NCI-H69 (cell line): ENCODE results near the gene PTMS.

Experiments
- DNase-seq: peaks from one replicate; lab custom pipeline; 2025; lab: John Stamatoyannopoulos, UW

PTMS gene

DNA sequence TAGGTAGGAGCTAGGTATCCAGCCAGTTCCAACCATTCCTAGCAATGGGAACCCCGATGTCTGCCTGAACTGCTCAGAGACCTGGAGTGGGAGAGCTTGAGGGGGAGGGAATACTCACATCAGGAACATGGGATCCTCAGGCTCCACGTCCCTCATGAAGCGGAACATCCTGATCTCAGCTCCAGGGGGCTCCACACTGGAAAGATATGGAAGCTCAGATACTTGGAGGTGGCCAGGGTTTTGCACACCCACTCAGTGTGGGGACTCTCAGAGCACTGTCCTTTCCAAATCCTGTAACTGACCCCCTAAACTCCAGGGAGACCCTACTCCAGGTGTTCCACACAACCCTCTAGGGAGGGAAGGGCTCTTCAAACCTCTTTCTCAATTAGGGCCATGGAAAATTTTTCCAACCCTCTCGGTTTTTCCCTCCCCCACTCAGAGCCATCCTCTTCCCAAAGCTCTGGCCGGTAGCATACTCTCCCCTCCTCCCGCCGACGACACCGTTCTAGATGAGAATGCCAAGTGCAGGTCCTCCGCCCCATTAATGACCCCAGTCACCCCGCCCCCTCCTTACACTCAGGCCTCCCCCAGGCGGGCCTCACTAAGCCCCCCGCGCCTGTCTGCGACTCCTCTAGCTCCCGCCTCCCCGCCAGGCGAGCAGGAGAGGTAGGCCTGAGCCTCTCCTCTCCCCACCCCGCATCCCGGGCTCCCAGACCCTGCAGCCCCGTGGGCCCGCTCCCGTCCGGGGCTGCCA lies 13.8 kb upstream of the PTMS start:
- peak; percentile 77 for DNase-seq

DNA sequence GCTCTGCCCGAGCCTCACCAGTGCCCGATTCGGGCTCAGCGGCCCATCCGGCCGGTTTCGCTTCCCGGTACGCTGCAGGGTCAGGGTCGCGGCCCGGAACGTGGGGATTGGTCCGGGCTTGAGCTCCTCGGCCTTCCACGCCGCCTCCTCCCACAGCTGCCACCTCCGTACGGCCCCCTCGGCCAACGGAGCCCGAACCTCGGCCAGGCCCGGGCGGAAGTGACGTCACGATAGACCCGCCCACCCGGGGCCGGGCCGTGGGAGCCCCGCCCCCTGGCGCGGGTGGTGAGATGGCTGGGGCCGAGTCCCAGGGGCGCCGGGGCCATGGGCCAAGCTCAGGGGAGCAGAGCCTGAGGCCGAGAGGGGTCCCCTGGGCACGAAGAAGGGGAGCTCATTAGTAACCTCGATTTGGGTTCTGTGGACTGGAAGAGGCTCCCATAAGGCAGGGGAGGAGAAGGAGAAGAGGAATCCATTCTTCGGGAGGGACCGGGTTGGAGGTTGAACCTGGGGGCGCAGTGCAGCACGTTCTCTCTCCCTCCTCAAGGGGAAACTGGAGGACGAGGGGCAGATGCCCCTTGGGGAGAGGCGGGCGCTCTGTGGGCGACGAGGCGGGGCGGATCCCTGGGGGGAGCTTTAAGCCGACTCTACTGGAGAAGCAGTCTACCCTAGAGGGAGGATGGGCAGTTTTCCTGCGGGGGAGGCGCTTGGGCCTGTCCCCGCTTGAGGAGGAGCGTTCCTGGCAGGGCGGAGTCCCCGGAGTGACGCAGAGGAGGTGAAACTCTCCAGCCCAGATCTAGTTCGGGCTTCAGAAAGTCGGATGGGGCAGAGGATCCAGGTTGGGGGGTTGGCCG lies 13.0 kb upstream of the PTMS start, which contains the start of gene MLF2:
MLF2 (minus strand) TSS at position 221 of the 851 bp plus-strand sequence. CDS start 807 bp downstream, outside the sequence.
- peak; percentile 99 for DNase-seq

DNA sequence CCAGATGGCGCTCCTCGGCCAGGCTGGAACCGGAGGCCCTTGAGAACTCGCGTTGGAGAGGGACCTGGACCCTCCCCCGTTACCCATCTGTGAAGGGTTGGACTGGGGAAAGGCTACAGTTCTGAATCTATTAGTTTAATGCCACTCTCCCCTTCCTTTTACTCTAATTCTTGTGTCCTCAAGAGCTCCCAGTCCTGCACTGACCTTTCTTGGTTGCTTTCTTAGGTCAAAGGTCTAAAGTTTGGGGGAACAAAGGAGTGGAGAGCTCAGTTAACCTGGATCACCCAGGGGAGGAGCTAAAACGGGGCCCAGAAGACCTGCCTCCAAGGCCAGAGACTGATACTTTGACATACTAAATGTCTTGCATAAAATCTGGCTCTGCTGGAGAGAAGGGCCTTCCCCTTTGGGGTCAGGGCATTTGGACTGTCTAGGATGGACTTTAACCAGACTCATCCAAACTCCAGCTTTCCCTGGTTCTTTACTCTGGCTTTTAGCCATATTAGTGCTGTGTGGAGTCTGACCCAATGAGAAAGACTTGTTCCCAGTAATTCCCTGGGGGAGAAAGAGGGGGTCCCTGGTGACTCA lies 12.3 kb upstream of the PTMS start:
- DNase-seq, result peak; percentile 45

DNA sequence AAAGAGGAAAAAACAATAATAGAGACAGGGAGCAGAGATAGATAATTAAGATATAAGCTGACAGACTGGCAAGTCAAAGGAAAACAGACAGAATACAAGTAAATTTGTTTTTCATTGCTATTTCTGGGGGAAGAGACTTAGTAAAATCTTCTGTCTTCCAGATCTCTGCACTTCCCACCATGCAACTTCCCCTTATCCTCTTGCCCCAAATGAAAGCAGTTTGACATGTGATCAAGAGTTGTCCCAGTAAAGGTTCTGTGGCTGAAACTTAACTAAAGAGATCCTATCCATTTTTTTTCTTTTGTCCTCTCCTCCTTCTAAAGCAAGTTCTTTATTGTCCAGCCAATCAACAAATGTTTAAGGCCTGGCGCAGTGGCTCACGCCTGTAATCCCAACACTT lies 11.8 kb upstream of the PTMS start:
- no peak for DNase-seq

DNA sequence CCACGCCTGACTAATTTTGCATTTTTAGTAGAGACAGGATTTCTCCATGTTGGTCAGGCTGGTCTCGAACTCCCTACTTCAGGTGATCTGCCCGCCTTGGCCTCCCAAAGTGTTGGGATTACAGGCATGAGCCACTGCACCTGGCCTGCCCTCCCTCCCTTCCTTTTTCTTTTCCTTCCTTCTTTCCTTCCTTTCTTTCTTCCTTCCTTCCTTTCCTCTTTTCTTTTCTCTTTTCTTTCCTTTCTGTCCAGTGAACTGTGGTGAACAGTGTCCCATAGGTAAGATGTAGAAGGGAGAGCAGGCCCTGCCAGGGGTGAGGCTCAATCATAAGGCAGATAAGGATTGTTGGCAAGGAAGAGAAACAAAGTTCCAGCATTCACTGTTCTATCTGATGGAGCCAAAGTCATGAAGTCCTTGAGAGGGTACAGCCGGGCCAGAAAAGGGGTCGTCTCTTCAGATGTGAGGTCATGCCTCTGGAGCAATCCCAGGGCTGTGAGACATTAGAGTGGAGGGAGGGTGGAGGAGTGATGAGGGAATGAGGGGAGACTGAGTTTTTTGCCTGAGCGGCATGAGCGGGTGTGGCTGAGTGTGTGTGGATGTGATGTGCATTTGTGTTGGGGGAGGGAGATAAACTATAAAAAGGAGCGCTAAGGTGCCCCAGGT lies 9.0 kb upstream of the PTMS start:
- DNase-seq, result no peak

DNA sequence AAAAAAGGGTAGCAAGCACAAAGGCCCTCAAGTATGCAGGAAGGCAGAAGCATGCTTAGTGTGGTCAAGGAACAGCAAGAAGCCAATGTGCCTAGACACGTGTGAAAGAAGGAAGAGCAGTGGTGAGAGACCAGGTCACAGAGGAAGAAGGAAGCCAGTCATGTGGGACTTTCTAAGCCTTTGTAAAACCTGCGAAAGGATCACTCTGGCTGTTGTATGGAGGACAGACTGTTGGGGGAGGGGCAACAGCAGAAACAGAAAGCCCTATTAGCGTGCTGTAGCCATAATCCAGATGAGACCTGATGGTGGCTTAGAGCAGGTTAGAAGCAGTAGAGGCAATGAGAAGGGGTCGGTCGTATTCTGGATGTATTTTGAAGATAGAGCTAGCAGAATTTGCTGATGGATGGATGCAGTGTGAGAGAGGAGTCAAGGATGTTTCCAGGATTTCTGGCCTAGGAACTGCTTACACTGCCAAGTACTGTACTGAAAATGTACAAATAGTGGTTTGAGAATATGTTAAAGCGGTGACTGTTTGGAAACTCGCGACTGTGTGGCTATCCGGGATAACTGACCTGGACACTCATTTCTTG lies 7.6 kb upstream of the PTMS start:
- no peak for DNase-seq

DNA sequence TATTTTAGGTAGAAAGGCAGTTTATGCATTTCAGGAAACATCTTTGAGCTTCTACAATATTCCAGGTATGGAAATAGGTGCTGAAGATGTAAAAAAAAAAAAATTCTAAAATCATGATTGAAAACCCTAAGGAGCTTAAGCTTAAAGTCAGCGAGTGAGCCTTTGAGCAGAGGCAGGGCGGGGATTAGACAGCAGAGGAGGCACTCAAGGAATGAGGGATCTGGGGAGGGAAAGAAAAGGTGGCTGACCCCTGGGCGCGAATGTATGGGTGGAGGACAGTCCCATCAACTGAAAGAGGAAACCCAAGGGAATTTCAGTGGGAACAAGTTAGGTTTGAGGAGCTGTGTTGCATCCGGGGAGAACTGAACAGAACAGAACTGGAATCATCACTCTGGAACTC lies 6.4 kb upstream of the PTMS start:
- no peak for DNase-seq

DNA sequence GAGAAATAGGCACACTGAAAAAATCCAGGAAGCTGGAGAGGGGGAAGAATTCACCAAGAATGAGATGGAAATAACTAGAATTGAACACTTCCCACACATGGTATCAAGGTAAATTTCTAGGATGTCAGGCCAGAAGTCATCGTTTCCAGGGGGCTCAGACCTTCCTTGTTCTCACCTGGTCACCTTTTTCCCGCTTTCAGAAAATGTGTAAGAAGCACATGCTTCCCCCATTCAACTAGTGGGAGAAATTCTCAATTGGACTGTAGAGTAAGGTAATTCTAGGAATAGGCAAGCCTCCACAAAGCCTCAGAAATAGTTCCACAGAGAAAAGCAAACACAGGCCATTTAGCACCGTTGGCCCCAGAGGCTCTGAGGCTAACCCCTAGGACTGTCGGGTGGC lies 2.8 kb upstream of the PTMS start:
- no peak for DNase-seq

DNA sequence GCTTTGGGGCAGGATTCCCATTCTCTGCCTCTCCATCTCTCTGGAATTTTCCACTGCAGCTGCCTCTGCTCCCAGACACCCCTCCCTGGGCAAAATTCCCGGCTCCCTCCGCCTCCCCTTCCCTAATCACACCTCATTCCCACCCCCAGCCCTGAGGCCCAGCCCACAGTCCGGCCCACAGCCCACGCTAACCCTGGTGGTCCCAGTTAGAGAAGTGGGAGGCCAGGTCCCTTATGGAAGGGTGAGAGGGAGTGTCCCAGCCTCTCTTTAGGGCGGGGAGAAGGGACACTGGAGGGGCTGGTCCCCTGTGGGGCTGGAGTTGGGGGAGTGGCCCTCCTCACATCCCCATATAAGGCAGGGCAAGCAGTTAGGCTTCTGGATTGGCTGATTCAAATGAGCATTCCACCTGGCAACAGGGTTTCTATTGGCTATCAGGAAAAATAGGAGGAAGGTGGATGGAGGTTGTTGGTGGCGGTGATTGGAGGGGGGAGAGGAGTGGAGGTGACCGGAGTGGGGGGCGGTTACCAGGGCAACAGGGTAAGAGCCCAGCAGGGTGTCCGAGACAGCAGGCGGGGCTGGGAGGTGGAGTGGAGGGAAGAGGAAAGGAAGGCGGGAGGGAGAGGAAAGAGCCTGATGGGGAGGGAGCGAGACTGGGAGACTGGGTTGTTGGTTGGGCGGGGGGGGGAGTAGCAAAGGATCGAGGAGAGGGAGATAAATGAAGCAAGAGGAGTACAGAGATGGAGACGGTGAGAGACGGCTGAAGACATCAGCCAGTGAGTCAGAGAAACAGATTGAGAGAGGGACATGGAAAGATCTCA lies 1.9 kb upstream of the PTMS start:
- DNase-seq, result peak; percentile 100

DNA sequence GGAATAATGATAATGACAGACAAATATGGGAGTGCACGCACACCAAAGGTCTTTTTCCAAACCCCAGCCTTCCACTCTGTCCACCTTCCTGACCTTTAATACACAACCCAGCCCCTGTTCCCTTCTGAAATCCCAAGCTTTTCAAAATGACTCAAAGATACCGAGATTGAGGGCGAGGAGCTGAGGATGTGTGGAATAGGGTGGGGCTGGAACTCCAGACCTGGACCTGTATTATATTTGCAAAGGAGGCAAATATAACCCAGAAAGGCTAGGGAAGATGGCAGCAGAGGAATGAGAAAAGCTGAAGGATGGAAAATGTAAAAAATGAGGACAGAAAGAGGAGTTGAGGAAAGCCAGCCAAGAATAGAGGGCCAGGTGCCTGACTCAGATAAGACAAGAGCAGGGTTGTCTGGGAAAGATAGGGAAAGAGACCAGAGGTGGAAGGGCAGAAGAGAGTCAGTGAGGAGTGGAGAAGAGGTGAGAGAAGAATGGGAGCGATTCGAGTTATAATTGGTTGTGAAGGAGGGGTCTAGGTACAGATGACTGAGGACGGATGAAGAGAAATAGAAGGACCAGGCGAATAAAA lies 1.0 kb upstream of the PTMS start:
- peak; percentile 87 for DNase-seq

DNA sequence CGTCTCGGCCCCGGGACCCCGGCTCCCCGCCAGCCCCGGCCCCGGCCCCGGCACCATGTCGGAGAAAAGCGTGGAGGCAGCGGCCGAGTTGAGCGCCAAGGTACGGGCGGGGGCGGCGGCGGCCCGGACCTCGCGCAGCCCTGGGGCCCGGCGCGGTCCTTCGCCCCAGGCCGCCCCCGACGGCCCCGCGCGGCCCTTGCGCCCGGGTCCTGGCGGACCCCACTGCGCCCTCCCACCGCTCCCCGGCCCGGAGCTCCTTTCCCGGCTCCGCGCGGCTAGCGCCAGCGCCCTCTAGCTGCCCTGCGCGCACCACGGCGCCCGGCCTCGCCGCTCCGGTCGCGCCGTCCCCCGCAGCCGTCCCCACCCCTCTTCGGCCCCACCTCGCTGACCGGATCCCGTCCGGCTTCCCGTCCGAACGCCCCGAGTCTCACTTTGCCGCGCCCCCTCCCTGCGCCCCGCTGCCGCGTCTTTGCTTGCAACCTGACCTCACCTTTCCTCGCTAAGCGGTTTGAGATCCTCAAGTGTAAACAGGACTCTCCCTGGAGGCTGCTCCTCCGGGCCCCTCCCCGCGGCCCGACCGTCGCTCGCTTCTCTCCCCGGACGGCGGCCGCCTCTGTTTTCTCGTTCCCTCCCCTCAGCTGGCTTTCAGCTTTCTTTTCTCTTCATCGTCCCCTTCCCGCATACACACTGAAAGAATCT lies 637 bp downstream of the PTMS start:
- DNase-seq, result peak; percentile 83

DNA sequence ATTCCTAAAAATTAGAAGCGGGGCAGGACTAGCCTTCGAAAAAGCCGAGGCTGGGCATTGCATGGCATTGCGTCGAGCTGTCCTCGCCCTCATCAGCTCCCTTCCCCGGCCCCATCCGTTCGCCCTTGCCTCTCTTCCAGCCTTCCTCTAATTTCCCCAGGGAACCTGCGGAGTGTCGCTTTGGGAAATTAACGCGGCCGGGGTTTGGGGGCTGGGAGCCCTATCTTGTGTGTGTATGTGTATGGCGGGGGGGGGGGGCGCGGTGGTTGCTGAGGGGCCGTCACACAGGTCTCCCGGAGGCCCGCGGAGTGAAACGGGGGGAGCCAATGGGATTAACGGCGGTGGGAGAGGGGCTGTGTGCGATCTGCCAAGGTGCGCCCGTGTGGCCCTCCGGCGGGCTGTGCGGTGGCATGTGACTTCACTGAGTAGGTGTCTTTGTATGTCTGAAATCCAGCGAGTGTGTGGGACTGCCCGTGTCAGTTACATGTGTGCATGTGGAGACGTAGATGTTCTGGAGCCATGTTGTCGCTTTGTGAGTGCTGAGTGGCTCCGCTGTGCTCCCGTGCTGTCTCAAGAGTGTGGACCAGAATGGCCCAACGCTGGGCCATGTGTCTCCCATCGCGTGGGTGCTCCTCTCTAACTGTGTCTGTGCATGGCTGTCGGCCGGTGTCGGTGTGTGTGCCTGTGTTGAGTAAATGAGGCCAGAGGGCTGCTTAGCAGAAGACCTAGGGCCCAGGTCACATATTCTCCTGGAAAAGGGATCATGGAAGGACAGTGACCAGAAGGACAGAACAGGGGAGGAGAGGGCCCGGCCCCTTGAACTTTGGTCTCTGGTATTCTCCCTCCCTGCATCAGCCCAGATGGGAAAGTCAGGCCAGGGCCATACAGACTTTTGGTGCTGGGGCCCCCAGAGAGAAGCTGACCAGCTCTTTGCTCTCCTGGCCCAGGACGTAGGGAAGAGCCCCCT lies 1.5 kb downstream of the PTMS start:
- DNase-seq, result peak; percentile 65

DNA sequence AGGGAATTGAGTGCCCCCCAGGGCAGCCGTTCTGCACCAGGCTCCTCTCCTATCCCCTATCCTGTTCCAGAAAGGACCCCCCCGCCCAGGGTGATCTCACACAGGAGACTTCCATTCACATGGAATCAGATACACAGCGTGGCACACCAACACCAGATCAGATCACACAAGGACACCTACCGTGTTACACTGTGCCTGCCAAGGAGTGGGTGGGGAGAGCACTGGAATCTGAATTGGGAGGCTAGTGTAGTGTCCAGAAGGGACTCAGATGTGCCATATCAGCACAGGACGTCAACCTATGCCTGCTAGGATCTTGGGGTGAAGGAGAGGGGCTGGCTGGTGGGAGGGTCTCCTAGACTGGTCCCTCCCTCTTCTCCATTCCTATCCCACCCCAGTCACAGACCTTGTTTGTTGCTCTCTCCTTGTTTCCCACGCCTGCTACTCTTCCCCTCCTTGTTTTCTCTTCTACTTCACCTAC lies 2.3 kb downstream of the PTMS start:
- peak; percentile 55 for DNase-seq

DNA sequence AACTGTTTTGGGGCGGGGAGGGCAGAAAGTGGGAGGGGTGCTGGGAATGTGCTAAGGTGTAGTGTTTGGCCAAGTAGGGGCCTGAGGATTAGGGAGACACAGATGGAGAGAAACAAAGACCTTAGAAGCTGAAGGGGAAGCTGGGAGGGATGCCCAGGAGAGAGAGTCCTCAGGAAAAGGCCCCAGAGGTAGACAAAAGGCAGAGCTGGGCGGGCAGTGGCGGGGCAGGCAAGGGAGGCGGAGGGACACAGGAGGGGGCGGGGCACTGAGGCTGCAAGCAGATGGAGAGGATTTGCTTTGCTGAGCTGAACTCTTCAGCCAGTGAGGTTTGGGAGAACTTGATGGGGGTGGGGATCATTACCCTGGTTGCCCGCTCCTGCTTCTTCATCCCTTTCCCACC lies 2.8 kb downstream of the PTMS start:
- DNase-seq, result peak; percentile 71

DNA sequence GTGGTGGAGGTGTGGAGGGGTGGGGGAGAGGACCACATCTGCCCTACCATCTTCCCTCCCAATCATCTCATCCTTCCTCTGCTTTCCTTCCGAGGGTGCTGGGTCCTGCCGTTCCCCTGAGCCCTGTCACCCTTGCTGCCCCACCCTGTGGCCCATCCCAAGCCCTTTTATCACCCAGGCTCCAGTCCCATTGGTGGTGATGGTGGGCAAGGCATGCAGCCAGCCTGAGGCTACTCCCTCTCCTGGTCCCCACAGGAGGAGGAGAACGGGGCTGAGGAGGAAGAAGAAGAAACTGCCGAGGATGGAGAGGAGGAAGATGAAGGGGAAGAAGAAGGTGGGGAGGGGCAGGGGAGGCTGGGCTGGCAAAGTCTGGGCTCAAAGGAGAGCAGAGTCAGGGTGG lies 3.5 kb downstream of the PTMS start:
- DNase-seq, result no peak

DNA sequence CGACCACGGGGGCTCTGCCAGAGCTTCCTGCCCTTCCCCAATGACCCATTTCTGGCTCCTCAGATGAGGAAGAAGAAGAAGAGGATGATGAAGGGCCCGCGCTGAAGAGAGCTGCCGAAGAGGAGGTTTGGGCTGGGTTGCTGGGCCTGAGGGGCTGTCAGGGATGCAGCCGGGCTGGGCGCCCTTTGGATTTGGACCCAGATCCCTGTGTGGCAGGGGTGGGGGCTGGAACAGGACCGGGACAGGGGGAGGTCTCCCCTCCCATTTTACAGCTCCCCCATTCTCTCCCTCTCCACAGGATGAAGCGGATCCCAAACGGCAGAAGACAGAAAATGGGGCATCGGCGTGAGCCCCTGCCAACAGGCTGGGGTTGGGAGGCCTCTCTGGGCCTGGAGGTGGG lies 3.9 kb downstream of the PTMS start:
- DNase-seq, result no peak

DNA sequence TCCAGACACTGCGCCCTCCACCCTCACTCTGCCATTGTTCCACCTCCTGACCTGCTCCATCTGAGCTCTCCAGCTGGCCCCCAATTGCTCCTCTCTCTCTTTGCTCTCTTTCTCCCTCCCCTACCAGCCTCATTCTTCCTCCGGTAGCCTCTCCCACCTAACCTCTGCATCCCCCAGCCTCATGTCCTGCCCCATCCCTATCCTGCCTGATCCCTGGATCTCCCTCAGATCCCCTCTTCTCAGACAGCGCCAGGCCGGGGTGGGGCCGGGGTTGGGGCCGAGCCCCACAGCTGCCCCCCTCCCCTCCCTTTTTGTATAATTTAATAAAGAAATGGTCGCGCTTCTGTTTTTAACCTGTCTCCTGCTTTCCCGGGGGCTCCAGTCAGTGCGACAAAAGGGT lies 4.4 kb downstream of the PTMS start:
- no peak for DNase-seq

DNA sequence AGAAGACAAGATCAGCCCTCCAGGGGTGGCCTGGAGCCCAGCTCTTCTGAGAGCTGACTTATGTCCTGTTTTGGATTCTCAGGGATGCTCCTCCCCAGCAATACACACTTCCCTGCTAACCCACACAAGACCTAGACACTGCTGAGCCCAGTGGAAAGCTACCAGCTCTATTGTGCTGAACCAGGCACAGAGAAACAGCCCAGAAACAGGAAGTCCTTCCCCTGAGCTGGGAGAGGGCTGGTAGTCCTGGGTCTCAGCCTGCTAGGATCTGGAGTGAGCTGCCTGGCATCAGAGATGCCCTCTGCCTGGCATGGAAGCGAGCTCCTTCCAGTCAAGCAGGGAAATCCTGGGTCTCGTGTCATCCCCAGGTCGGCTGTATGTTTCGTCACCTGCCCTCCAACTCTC lies 4.9 kb downstream of the PTMS start:
- DNase-seq, result no peak
